ENCODE data around the gene DSE.
A peak's percentile ranks its signal among the peaks of the same experiment; 100 is the strongest.

Gene DSE

GRCh38 chr6:116362276-116362675 is 8.5 kb upstream of the DSE start:
- no peak for DNase-seq

DNA sequence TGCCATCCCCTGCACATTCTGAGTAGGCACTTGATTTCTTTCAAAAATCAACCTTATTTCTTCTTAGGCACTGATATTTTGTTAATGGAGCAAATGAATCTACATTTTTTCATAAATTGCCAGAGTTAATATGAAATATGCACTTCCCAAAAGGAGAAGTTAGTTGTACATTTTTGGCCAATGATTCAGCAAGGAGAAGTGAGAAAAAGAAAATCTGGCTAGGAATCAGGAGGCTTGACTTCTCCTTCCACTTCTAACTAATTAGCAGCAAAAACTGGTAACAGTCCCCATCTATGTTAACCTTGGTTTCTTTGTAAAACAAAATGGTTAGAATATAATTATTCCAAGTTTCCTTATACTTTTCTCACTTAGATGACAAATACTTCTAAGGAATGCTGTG is 7.0 kb upstream of the DSE start:
- no peak for DNase-seq

- no peak for DNase-seq
These were observed 6.4 kb upstream of the DSE start for GRCh38 chr6:116364321-116364720.

- DNase-seq, result no peak
These were observed 5.0 kb upstream of the DSE start for GRCh38 chr6:116365743-116366142.

DNA sequence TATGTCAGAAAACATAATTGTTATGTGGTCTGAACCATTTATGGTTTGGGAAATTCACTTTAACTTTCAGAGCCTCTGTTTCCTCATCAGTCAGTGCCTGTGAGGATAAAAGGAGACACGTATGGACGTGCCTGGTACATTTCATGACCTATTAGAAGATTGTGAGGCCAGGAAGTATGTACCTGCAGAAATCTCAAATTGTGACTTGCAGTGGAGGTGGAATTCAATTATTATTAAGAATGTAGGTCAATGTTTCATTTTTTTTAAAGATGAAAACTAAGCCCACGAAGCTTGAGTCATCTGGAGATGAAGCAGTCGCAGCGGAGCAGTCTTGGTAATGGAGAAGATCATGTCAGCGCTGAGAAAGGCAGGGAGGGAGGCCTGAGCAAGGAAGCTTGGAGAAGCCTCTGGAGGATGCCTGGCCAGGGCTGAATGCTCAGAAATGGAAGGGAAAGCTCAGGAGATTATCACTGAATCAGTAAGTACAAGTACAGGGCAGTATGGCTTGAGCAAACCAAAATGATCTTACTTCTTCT is 3.9 kb upstream of the DSE start:
- no peak for DNase-seq

DNA sequence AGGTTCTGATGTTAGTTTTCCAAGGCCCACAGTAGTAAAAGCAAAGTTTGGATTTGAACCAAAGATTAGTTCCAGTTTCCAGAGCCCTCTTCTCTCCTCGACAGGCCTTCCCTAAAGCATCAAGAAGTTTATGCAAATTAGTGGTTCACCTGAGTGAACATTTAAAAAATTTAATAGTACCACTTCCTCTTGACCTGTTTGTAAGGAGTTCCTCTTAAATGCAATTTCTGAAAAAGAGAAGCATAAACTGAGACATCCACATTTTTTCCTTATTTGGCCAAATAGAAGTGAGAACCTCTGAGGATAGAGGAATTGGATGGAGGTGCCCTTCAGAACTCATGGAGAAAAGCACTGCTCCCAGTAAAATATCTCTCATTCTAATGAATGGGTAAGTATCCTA is 1.2 kb upstream of the DSE start:
- peak; percentile 24 for DNase-seq

GRCh38 chr6:116369964-116370759 is 585 bp upstream of the DSE start:
- no peak for DNase-seq

GRCh38 chr6:116371120-116371917 is 572 bp downstream of the DSE start:
- DNase-seq, result peak; percentile 50

GRCh38 chr6:116371918-116372209 is 1.1 kb downstream of the DSE start:
- DNase-seq, result no peak

GRCh38 chr6:116373300-116373699 is 2.6 kb downstream of the DSE start:
- DNase-seq, result no peak

DNA sequence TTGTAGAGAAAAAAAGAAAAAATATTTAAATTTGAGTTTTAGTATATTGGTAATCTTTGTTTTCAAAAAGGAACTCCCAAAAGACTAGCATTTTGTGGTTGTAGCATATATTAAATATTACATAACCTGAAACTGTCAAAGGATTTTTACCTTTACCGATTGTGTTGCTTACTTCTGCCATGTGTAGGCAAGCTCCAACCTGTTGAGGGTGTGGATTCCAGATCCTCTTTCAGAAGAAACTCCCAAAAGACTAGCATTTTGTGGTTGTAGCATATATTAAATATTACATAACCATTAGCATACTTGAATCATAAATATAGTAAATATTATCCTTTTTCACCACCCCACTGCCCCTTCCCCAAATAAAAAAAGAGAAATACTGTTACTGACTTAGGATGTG is 3.2 kb downstream of the DSE start:
- no peak for DNase-seq

DNA sequence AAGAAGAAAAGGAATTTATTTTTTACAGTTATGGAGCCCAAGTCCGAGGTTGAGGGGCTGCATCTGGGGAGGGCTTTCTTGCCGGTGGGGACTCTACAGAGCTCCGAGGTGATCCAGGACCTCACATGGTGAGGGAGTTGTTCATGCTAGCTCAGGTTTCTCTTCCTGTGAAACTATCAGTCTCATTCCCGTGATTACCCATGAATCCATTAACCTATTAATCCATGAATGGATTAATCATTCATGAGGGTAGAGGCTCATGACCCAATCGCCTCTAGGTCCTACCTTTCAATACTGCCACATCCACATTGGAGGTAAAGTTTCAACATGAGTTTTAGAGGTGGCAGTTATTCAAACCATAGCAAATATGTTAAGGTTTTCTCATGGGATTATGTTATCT is 3.8 kb downstream of the DSE start:
- DNase-seq, result no peak

DNA sequence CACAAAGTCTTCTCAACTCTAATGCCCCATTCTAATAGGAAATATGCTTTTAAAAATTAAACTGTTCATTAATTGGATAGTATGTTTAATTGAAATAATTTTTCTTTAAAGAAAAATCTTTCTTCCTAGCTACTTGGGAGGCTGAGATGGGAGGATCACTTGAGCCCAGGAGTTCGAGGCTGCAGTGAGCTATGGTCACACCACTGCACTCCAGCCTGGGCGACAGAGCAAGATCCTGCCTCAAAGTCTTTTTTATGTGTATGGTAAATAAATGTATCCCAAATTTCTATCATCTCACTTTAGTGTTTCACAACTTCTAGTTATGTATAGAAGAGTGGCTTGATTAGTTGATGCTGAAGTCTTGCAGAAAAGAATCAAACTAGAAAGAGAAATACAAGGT is 4.5 kb downstream of the DSE start:
- no peak for DNase-seq

- DNase-seq, result no peak
These were observed 5.4 kb downstream of the DSE start for GRCh38 chr6:116376149-116376548.

DNA sequence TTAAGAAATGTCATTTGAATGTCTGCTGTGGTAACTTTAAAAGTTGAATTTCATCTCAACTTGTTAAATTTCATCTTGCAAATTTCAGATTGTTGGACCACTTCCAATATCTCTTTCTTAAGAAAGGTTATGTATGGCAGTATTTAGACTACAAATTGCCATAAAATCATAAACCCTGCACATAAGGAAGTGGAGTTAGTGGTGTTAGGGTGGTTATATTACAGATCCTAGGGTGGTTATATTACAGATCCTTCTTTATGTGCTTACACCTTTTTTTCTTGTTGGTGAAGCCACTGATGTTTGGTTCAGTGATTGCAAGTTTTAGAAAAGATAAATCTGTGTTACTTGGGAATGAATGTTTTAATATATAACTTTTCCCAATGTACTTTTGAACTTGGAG is 9.0 kb downstream of the DSE start:
- no peak for DNase-seq

GRCh38 chr6:116380346-116380745 is 9.6 kb downstream of the DSE start:
- DNase-seq, result no peak

GRCh38 chr6:116381000-116381399 is 10.3 kb downstream of the DSE start:
- peak; percentile 28 for DNase-seq

DNA sequence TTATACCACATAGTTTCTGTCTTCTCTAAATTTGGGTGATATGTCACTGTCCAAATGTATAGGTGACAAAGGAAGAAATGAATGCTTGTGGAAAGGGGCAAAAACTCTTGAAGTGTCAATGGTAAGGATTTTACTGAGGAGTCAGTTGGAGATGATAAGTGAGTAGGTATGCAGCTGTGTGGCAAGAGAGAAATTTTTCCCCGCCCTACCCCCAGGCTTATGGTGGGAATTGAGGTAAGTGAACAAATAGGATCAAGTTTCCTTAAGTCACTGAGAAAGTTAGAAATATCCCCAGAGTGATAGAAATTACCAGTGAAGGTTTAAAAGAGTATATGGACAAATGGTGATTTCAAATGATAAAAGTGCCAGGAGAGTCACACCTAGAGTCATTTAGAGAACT is 11.8 kb downstream of the DSE start:
- no peak for DNase-seq

- DNase-seq, result no peak
These were observed 14.1 kb downstream of the DSE start for GRCh38 chr6:116384727-116385458.

DNA sequence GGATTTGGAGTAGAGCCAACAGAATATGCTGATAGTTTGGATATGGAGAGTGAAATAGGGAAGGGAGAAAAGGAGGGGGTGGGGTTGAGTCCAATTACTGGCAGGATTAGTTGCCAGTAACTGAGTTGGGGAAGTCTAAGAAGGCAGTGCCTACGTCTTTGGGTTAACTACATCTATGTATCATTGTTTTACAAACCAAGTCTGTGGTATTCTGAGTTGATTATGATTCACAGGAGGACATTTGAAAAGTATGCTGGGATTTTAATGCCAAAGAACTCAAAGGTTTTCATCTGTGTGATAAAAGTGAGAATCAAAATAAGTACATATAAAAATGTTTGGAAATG is 14.7 kb downstream of the DSE start:
- DNase-seq, result no peak

- no peak for DNase-seq
These were observed 15.2 kb downstream of the DSE start for GRCh38 chr6:116385921-116386320.

DNA sequence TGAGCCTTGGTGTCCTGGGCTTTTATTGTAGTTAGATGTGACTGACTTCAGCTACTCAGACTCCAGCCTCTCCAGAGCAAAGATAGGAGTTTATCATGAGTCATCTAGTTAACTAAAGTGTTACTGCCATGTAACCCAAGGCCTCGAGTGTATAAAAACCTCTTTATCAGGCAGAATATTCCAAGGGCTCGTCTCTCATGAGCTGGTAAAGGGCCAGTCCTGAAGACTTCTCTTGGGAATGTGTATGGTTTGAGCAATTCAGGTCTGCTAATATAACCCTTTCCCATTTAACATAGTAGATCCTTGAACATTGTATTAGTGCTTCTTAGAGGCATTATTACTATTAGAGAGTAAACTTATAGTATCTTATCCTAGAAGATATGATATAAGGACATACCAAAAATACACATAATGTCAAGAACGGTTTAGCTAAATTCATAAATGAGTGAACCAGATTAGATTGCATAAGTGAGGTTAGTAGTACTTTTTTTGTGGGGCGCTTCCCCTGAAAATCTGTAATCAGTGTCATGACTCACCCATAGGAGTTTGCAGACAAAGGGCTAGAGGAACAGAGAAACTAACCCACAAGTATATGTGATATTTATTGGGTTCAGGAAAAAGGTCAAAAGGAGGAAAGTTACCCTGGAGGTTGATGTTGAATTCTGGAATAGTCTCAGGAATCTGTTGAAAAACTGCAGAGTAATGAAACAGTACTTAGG is 16.0 kb downstream of the DSE start:
- DNase-seq, result no peak

- DNase-seq, result no peak
These were observed 16.6 kb downstream of the DSE start for GRCh38 chr6:116387374-116387773.

Data from NCI-H526 treated with DMSO at 0.1 percent for 48 hours (cell line).